H9 (cell line): ENCODE data around the gene DENND5B. TPM values are rescaled to one million over a fixed set of nuclear protein-coding genes. Genes with fewer than 3 reads are reported as not detected.

Experiments
- DNase-seq: peaks from one replicate; pipeline ENCODE4 v3.0.0-alpha.2; 2017
- H2AFZ ChIP-seq: one replicate; pipeline ENCODE4 v1.6.1; 2013; ENCODE audit warnings: mild to moderate bottlenecking, low read length, control low read depth, moderate library complexity
- H2AK5ac ChIP-seq: 2 replicates; pipeline ENCODE4 v1.6.1; 2013; ENCODE audit warnings: low read length, control low read depth, mixed read lengths; ENCODE audit not compliant: insufficient read length
- H2BK120ac ChIP-seq: one replicate; pipeline ENCODE4 v1.6.1; 2013; ENCODE audit warnings: low read depth, mild to moderate bottlenecking, low read length, control low read depth, inconsistent platforms; ENCODE audit not compliant: poor library complexity, severe bottlenecking
- H2BK12ac ChIP-seq: 2 replicates; pipeline ENCODE4 v1.6.1; 2013; ENCODE audit warnings: low read length, control low read depth, mixed read lengths, low read depth; ENCODE audit not compliant: insufficient read length
- H2BK15ac ChIP-seq: 2 replicates; pipeline ENCODE4 v1.6.1; 2013; ENCODE audit warnings: low read depth, low read length, control low read depth
- H2BK20ac ChIP-seq: one replicate; pipeline ENCODE4 v1.6.1; 2013; ENCODE audit warnings: low read depth, mild to moderate bottlenecking, low read length, control low read depth, inconsistent platforms; ENCODE audit not compliant: poor library complexity, severe bottlenecking
- H2BK5ac ChIP-seq: 2 replicates; pipeline ENCODE4 v1.6.1; 2013; ENCODE audit warnings: low read length, control low read depth, mixed read lengths; ENCODE audit not compliant: insufficient read length
- H3K14ac ChIP-seq: 2 replicates; pipeline ENCODE4 v1.6.1; 2013; ENCODE audit warnings: low read length, control low read depth; ENCODE audit not compliant: insufficient read depth
- H3K18ac ChIP-seq: 2 replicates; pipeline ENCODE4 v1.6.1; 2013; ENCODE audit warnings: low read depth, mild to moderate bottlenecking, mixed read lengths, low read length, control low read depth; ENCODE audit not compliant: insufficient read length
- H3K23ac ChIP-seq: 2 replicates; pipeline ENCODE4 v1.6.1; 2013; ENCODE audit warnings: low read length, control low read depth, mixed read lengths, low read depth; ENCODE audit not compliant: insufficient read length
- H3K23me2 ChIP-seq: 2 replicates; pipeline ENCODE4 v1.6.1; 2013; ENCODE audit warnings: low read depth, mild to moderate bottlenecking, mixed read lengths, low read length, control low read depth; ENCODE audit not compliant: insufficient read length, poor library complexity, severe bottlenecking
- H3K27ac ChIP-seq: 2 replicates; pipeline ENCODE4 v1.5.1; 2013; ENCODE audit warnings: low read length, control low read depth, mixed read lengths, low read depth; ENCODE audit not compliant: insufficient read length
- H3K27me3 ChIP-seq: 2 replicates; pipeline ENCODE4 v1.6.1; 2013; ENCODE audit warnings: low read length, control low read depth, inconsistent platforms; ENCODE audit not compliant: insufficient read depth
- H3K4ac ChIP-seq: 2 replicates; pipeline ENCODE4 v1.6.1; 2013; ENCODE audit warnings: low read depth, mild to moderate bottlenecking, control low read depth, inconsistent platforms, low read length, moderate library complexity
- H3K4me1 ChIP-seq: 2 replicates; pipeline ENCODE4 v1.6.1; 2013; ENCODE audit warnings: low read length, control low read depth, inconsistent platforms; ENCODE audit not compliant: insufficient read depth
- H3K4me2 ChIP-seq: 2 replicates; pipeline ENCODE4 v1.6.1; 2013; ENCODE audit warnings: low read length, control low read depth, mixed read lengths; ENCODE audit not compliant: insufficient read length, insufficient read depth
- H3K56ac ChIP-seq: 2 replicates; pipeline ENCODE4 v1.6.1; 2013; ENCODE audit warnings: low read depth, mild to moderate bottlenecking, mixed read lengths, low read length, control low read depth; ENCODE audit not compliant: insufficient read length
- H3K79me1 ChIP-seq: 2 replicates; pipeline ENCODE4 v1.6.1; 2013; ENCODE audit warnings: low read depth, mild to moderate bottlenecking, moderate library complexity, low read length, control low read depth, inconsistent platforms; ENCODE audit not compliant: insufficient read depth, poor library complexity, severe bottlenecking
- H3K79me2 ChIP-seq: 2 replicates; pipeline ENCODE4 v1.6.1; 2013; ENCODE audit warnings: low read length, control low read depth, inconsistent platforms; ENCODE audit not compliant: insufficient read depth
- H3K9ac ChIP-seq: 2 replicates; pipeline ENCODE4 v1.6.1; 2013; ENCODE audit warnings: low read length, control low read depth, mixed read lengths; ENCODE audit not compliant: insufficient read length; ENCODE audit errors: extremely low read depth
- H3K9me3 ChIP-seq: one replicate; pipeline ENCODE4 v1.6.1; 2013; ENCODE audit warnings: low read depth, low read length, inconsistent platforms; ENCODE audit not compliant: control insufficient read depth
- H3T11ph ChIP-seq: one replicate; pipeline ENCODE4 v1.6.1; 2013; ENCODE audit warnings: mild to moderate bottlenecking, low read length, control low read depth, inconsistent platforms
- H4K20me1 ChIP-seq: one replicate; pipeline ENCODE4 v1.6.1; 2013; ENCODE audit not compliant: control insufficient read depth, insufficient read length, insufficient read depth
- H4K5ac ChIP-seq: 2 replicates; pipeline ENCODE4 v1.6.1; 2013; ENCODE audit warnings: low read depth, mild to moderate bottlenecking, mixed read lengths, low read length, control low read depth; ENCODE audit not compliant: insufficient read length
- H4K8ac ChIP-seq: replicated peaks from 2 replicates; pipeline ENCODE4 v1.6.1; 2013; ENCODE audit warnings: low read length, control low read depth, mixed read lengths, low read depth; ENCODE audit not compliant: insufficient read length
- H4K91ac ChIP-seq: 2 replicates; pipeline ENCODE4 v1.6.1; 2013; ENCODE audit warnings: low read depth, mild to moderate bottlenecking, moderate library complexity, mixed read lengths, low read length, control low read depth; ENCODE audit not compliant: insufficient read length
- H3K27ac Mint-ChIP-seq, 3 experiments: 2 replicates in 2 of 3; 3 replicates in 1 of 3; pipeline ENCODE4 v1.8.0; 2020 to 2021; ENCODE audit warnings: mixed read lengths in 3 of 3, mild to moderate bottlenecking in 1 of 3, moderate library complexity in 1 of 3
- H3K27me3 Mint-ChIP-seq: 2 replicates; pipeline ENCODE4 v1.8.0; 2021; ENCODE audit warnings: low read depth, mild to moderate bottlenecking, moderate library complexity, mixed read lengths
- H3K36me3 Mint-ChIP-seq, 3 experiments: 2 replicates in 2 of 3; 3 replicates in 1 of 3; pipeline ENCODE4 v1.8.0; 2020 to 2021; ENCODE audit warnings: low read depth in 3 of 3, mixed read lengths in 3 of 3; ENCODE audit not compliant: insufficient read depth in 1 of 3
- H3K4me1 Mint-ChIP-seq, 2 experiments: 2 replicates each; pipeline ENCODE4 v1.8.0; 2020; ENCODE audit warnings: mixed read lengths in 2 of 2
- H3K4me3 Mint-ChIP-seq, 2 experiments: 2 replicates in 1 of 2; 3 replicates in 1 of 2; pipeline ENCODE4 v1.8.0; 2020 to 2021; ENCODE audit warnings: mild to moderate bottlenecking in 2 of 2, mixed read lengths in 2 of 2, moderate library complexity in 1 of 2
- H3K9me3 Mint-ChIP-seq, 2 experiments: 2 replicates in 1 of 2; 3 replicates in 1 of 2; pipeline ENCODE4 v1.8.0; 2020; ENCODE audit warnings: mild to moderate bottlenecking in 2 of 2, mixed read lengths in 2 of 2, moderate library complexity in 1 of 2
- WGBS: extraction: QIAGEN DNeasy Blood & Tissue Kit; methylation state at CpG from one replicate; pipeline ENCODE4 v1.1.7; 2013; ENCODE audit warnings: missing lambda C conversion rate, low lambda C conversion rate, mixed read lengths; ENCODE audit not compliant: insufficient read length; ENCODE audit errors: extremely low coverage; 5-methylcytosine and 5-hydroxymethylcytosine counted together
- total RNA-seq: library from RNA; stranded (reverse); gene quantifications from 2 replicates; pipeline ENCODE4 v1.2.1, GENCODE V29; 2021
- TF ChIP-seq, protein P1 (sequence below): fragments of 200-600 bp; sonication (generic); conservative IDR thresholded peaks from 3 replicates; pipeline ENCODE4 v1.8.0; 2021; ENCODE audit warnings: antibody characterized with exemption, mild to moderate bottlenecking

Gene DENND5B
- total RNA-seq, 1 experiment from 2014 or later, result 13.4 TPM

DNA sequence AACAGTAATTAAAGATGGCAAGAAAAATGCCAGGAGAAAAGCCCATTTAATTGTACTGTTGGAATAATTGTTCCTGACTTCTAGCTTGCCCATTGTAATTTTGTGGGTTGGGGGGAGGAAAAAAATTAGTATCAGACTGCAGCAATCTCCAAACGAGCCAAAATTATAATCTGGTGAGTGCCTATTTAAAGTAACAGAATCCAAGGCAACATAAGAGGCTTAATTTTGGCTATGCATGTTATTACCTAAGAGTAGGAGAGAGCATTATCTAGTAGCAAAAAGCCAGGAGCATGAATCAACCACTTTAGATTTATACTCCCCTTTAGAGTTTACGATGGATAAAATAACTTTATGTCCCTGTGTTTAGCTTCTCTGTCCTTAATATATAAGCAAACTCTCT lies 14.6 kb upstream of the DENND5B start:
- Histone ChIP-seq H4K5ac (no peak overlapping the region), H3K14ac (no peak overlapping the region), H3K18ac (no peak overlapping the region), H2BK12ac (no peak overlapping the region), H3K56ac (no peak overlapping the region), H3K79me2 (no peaks in the 10 kb centered on the region), H3T11ph (no peak overlapping the region), H3K79me1 (no peaks in the 10 kb centered on the region), H2BK120ac (no peak overlapping the region), H2AFZ (no peak overlapping the region), H2BK15ac (no peak overlapping the region), H2BK20ac (no peak overlapping the region), H4K20me1 (no peaks in the 10 kb centered on the region), H4K8ac (no peak overlapping the region), H3K27me3 (no peaks in the 10 kb centered on the region), H3K9ac (no peak overlapping the region), H3K9me3 (no peaks in the 10 kb centered on the region), H4K91ac (no peak overlapping the region), H3K4ac (no peak overlapping the region), H3K4me2 (no peak overlapping the region), H2AK5ac (no peak overlapping the region), H3K27ac (no peak overlapping the region), H3K4me1 (no peaks in the 10 kb centered on the region), H2BK5ac (no peak overlapping the region), H3K23ac (no peak overlapping the region), H3K23me2 (no peaks in the 10 kb centered on the region)
- H3K27me3 Mint-ChIP-seq, result no peaks in the 10 kb centered on the region
- DNase-seq, result no peak
- H3K4me3 Mint-ChIP-seq, result no peak overlapping the region
- TF ChIP-seq, protein P1, sequence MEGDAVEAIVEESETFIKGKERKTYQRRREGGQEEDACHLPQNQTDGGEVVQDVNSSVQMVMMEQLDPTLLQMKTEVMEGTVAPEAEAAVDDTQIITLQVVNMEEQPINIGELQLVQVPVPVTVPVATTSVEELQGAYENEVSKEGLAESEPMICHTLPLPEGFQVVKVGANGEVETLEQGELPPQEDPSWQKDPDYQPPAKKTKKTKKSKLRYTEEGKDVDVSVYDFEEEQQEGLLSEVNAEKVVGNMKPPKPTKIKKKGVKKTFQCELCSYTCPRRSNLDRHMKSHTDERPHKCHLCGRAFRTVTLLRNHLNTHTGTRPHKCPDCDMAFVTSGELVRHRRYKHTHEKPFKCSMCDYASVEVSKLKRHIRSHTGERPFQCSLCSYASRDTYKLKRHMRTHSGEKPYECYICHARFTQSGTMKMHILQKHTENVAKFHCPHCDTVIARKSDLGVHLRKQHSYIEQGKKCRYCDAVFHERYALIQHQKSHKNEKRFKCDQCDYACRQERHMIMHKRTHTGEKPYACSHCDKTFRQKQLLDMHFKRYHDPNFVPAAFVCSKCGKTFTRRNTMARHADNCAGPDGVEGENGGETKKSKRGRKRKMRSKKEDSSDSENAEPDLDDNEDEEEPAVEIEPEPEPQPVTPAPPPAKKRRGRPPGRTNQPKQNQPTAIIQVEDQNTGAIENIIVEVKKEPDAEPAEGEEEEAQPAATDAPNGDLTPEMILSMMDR, result no peak
- H3K9me3 Mint-ChIP-seq, result peaks cover 18 to 20% of the 10 kb centered on the region in 2 experiments
- no peak overlapping the region for H3K27ac Mint-ChIP-seq
- H3K36me3 Mint-ChIP-seq, result peaks cover 4 to 11% (median 5%) of the 10 kb centered on the region in 3 experiments; a peak in 6 of 7 replicates
- H3K4me1 Mint-ChIP-seq, result no peaks in the 10 kb centered on the region
- WGBS, result no CpG with 5 or more reads among the region's 2 CpGs
